ENCODE data around the gene OR6A2.

The OR6A2 gene

DNA sequence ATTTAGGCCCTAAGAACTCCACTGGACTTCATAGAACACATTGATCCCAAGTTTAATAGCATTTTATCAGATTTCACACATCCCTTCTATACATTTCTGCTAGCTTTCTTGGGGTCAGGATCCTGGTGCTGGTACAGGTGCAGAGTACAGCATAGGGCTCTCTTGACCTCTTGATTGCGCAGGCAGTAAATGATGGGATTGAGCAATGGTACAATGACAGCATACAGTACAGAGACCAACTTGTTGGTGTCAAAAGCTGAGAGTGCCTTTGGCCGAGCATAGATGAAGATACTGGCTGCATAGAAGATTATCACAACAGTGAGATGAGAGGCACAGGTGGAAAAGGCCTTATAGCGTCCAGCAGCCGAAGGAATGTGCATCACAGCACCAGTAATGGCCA, 4.8 kb downstream of the OR6A2 start:
- Mint-ChIP-seq H3K27me3 (peaks cover under 1% of the 10 kb centered on the region), H3K9me3 (no peaks in the 10 kb centered on the region), H3K36me3 (ENCODE audit: low read depth) (no peaks in the 10 kb centered on the region)

DNA sequence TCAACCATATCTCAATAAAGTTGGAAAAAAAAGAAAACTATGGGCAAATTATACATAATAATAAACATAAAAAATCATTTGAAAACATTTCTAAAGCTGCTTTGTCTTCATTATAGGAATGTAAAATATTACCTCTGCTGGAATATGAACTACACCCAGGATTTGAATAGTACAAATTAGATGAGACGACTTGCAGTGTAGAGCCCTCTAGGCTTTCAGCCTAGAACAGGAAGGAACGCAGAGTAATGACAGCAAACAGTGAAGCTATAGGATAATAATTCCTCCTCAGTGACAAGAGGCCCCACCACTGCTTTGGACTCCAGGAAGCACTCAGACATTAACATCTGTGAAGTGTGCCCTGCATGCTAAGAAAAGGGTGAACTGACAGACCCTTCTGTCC, 8.9 kb downstream of the OR6A2 start:
- peaks cover 13% of the 10 kb centered on the region for H3K27me3 Mint-ChIP-seq

More for the DNA sequence above, 4.8 kb downstream of the OR6A2 start:
- no peak overlapping the region for H3K27ac Mint-ChIP-seq
- no peak for DNase-seq
- H3K4me1 Mint-ChIP-seq (ENCODE audit: low read depth) = peaks cover 4% of the 10 kb centered on the region
- no peak overlapping the region for H3K4me3 Mint-ChIP-seq

DNA sequence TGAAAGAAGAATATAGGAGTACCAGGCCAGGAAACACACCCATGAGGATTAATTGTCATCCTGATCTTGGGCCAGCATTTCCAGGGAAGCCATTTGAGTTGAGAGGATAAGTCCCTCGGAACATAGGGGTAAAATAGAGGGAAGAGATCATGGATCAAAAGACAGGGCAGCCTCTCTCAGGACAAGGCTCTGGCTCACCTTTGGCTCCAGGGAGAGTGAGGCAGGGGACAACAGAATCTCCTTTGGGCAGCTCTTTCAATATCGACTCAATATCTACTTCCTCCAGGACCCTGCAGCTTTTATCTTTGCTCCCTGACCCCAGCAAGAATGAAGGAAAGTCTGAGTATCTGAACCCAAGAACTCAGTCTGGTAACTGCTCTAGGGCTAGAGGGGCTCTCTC, 16.8 kb downstream of the OR6A2 start, which contains the start of gene OR2AG1:
Gene OR2AG1, plus strand, starts transcription at position 301 of the 400 bp plus-strand sequence. CDS start 2,018 bp downstream, outside the sequence.
- Mint-ChIP-seq H3K4me1 (ENCODE audit: low read depth) (no peaks in the 10 kb centered on the region), H3K36me3 (ENCODE audit: low read depth) (no peaks in the 10 kb centered on the region), H3K27me3 (peaks cover 4% of the 10 kb centered on the region), H3K27ac (no peak within 1 kb of the TSS), H3K4me3 (no peak within 1 kb of the TSS), H3K9me3 (no peaks in the 10 kb centered on the region)
- no peak for DNase-seq

More for the DNA sequence above, 8.9 kb downstream of the OR6A2 start:
- DNase-seq = no peak
- no peaks in the 10 kb centered on the region for H3K36me3 Mint-ChIP-seq (ENCODE audit: low read depth)
- no peaks in the 10 kb centered on the region for H3K4me1 Mint-ChIP-seq (ENCODE audit: low read depth)
- H3K9me3 Mint-ChIP-seq = no peaks in the 10 kb centered on the region
- no peak overlapping the region for H3K4me3 Mint-ChIP-seq
- no peak overlapping the region for H3K27ac Mint-ChIP-seq

DNA sequence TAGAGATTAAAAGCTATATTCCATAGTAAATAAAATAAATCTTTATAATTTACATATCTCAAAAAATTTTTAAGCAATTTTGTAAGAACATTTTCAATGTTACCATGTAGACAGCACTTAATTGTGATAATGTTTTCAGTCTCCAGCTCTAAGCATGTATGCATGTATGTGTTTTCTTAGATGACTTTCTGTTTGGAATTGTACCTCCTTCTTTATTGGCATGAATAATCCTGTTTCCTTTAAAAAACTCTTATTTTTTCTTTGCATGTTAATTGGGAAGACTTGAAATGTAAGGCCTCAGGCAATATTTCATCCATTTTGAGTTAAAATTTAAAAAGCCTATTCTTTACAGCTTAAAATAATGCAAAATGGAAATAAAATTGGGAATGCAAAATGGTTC, 18.7 kb downstream of the OR6A2 start:
- H3K9me3 Mint-ChIP-seq = no peaks in the 10 kb centered on the region
- H3K4me3 Mint-ChIP-seq = no peak overlapping the region
- no peaks in the 10 kb centered on the region for H3K4me1 Mint-ChIP-seq (ENCODE audit: low read depth)
- peaks cover 4% of the 10 kb centered on the region for H3K27me3 Mint-ChIP-seq
- DNase-seq = no peak
- H3K36me3 Mint-ChIP-seq (ENCODE audit: low read depth) = no peaks in the 10 kb centered on the region
- H3K27ac Mint-ChIP-seq = no peak overlapping the region

DNA sequence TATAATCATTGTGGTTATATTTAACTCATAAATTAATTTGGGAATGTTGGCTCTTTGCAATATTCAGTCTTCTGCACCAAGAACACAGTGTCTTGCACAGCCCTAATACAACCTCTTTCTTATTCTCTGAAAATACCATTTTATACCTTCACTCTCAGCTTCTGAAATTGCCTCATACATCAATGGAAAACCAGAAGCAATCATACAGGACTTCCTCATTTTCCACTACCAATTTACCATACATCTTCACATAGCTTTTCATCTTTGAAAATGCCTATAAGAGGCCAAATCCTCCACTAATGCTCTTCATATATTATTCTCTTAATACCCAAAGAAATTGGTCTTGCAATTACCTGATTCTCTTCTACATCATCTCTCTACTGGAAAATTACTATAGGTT, 21.0 kb downstream of the OR6A2 start:
- DNase-seq = no peak
- no peaks in the 10 kb centered on the region for H3K36me3 Mint-ChIP-seq (ENCODE audit: low read depth)
- H3K4me1 Mint-ChIP-seq (ENCODE audit: low read depth) = no peaks in the 10 kb centered on the region
- no peak overlapping the region for H3K27ac Mint-ChIP-seq
- H3K9me3 Mint-ChIP-seq = no peaks in the 10 kb centered on the region
- no peaks in the 10 kb centered on the region for H3K27me3 Mint-ChIP-seq
- H3K4me3 Mint-ChIP-seq = no peak overlapping the region

DNA sequence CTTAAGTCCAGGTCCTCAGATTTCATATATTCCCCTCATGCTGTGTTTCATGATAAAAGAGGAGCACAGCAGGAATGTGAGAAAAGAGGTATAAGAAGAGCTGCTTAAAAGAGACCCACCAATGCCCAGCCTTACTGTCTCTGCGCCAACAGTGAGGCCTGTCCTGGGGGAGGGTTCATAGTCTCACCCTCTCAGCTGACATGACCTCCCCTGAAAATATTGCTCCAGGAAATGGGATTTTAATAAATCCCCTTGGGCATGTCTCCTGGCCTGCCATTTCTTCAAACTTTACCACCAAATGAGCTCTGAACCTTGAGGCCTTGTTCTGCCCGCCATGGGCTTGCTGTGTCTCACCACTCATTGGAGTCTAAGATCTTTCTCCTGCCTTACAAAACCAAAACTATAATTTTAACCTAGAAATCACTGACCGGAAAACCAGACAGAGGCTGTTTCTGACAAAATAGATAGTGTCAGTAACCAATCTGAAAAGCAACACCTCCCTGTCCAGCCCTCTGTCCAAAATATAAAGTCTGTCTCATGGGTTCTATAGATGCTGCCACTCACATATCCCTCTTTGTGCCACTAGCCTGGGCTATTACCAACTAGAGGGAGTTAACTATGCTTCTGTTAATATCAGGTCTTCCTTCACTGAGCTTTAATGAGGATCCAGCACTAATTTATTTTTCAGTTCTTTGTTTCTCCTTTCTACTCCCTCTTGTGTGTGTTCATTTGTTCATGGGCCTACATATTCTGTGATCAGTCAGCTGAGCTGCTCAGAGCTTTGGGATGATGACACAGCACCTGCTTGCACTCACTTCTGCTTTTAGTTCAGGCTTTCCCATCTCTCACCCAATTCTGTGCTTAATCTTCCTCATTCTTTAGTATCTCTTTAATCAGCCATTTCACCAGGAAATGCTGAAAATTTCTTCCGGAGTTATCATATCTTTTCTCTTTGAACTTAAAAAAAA, 27.3 kb downstream of the OR6A2 start, which contains the start of gene OR2AG2:
Gene OR2AG2, minus strand, starts transcription at position 51 of the 968 bp plus-strand sequence. CDS start 3,019 bp downstream, outside the sequence.
- Mint-ChIP-seq H3K4me1 (ENCODE audit: low read depth) (no peaks in the 10 kb centered on the region), H3K36me3 (ENCODE audit: low read depth) (no peaks in the 10 kb centered on the region)
- DNase-seq = no peak

DNA sequence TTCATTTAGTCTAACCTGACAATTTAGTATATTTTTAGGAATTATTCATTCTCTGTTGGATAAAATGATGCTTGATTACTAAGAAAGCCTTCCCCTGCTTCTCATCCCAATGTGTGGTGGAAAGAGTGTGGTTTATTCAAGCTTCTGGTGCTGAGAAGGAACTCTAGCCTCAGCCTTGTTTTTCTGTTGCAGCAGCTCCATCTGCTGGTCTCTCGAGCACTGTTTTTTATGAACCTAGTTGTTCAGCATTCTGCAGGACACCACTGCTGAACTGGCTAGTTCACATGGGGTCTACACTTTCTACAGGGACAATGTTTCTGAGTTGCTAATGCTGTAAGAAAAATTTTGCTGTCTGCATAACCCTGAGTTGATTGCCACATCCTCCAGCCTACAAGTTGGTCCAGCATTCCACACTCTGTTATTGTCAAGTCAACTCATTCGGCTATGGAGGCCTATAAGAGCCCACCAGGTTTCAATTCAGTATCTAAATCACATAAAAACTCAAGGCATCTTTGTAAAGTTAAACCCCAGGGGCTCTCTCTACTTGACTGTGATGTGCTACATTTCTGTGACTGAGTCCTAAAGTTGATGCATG, 42.0 kb downstream of the OR6A2 start:
- Mint-ChIP-seq H3K4me1 (ENCODE audit: low read depth) (peaks cover 8% of the 10 kb centered on the region), H3K36me3 (ENCODE audit: low read depth) (no peaks in the 10 kb centered on the region), H3K4me3 (no peak overlapping the region), H3K9me3 (no peaks in the 10 kb centered on the region), H3K27me3 (peaks cover 9% of the 10 kb centered on the region), H3K27ac (no peak overlapping the region)
- DNase-seq = peak; percentile 53

More for the DNA sequence above, 27.3 kb downstream of the OR6A2 start, which contains the start of gene OR2AG2:
- H3K4me3 Mint-ChIP-seq = no peak within 1 kb of the TSS
- no peak within 1 kb of the TSS for H3K27ac Mint-ChIP-seq
- no peaks in the 10 kb centered on the region for H3K27me3 Mint-ChIP-seq
- no peaks in the 10 kb centered on the region for H3K9me3 Mint-ChIP-seq

DNA sequence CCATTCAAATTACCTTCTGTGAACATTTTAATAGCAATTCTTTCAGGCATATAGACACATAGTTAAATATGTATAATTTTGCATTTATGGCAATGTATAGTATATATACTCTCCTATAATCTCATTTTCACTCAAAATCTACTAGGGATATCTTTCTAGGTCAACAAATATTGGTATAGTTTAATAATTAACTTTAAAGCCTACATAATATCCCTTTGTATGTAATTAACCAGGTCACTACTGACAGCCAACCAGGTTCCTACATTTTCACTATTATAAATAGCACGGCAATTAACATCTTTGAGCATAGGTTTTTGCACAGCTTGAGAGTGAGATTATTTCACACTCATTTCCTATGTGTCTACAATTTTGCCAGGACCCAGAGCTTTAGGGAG, 43.5 kb downstream of the OR6A2 start:
- Mint-ChIP-seq H3K27ac (no peak overlapping the region), H3K27me3 (peaks cover 5% of the 10 kb centered on the region), H3K4me3 (no peak overlapping the region), H3K4me1 (ENCODE audit: low read depth) (peaks cover 8% of the 10 kb centered on the region), H3K36me3 (ENCODE audit: low read depth) (no peaks in the 10 kb centered on the region), H3K9me3 (no peaks in the 10 kb centered on the region)
- no peak for DNase-seq

DNA sequence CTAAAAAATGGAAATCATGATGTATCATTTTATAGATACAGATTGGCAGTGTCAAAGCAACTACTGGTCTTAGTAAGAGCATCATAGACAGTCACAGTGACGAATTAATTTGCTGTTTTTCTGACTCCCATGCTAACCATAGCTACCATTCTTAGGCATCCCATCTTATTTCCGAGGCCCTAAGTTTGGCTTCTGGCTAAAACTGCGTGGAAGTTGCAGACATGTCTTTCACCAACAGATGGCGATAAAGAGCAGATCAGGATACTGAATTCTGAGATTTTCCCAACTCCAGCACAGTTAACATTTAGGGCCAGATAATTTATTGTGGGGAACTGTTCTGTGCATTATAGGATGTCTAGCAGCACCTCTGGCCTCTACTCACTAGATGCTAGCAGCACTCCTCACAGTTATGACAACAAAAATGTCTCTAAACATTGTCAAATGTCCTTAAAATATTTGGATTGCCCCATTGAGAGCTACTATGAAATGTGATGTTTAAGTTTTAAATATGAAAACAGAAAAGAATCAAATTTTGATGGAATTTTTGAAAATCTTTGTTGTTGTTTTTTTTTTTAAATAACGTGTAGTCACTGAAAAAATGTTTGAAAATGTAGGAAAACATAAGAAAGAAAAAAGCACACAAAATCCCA, 44.1 kb downstream of the OR6A2 start:
- no peak for DNase-seq
- peaks cover 2% of the 10 kb centered on the region for H3K27me3 Mint-ChIP-seq
- no peaks in the 10 kb centered on the region for H3K9me3 Mint-ChIP-seq
- no peaks in the 10 kb centered on the region for H3K36me3 Mint-ChIP-seq (ENCODE audit: low read depth)
- no peak overlapping the region for H3K4me3 Mint-ChIP-seq
- H3K27ac Mint-ChIP-seq = no peak overlapping the region
- H3K4me1 Mint-ChIP-seq (ENCODE audit: low read depth) = peaks cover 11% of the 10 kb centered on the region

DNA sequence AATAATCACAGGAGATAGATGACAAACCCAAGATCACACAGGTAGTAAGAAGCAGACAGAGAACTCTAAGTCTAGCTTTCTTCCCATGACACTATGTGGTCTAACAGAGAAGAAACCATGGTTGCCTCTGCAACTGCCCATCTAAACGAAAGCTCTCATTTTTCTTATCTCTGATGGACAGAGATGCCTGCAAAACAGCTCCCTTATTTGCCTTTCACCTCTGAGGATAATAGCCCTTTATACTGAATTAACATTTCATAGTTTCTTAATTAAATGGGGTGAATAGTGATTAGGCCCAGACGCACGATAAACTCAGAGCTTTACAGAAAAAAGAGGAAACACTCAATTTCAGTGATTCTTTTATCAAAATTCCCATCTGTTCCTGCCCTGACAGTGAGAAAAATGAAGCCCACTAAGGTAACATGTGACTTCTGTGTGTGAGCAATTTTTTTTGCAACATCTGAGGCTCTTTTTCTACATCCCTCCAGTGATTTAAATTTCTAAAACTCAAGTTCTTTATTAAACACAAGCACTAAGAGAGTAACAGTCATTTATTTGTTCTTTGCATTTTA, 52.3 kb downstream of the OR6A2 start:
- Mint-ChIP-seq H3K4me1 (ENCODE audit: low read depth) (peaks cover 26% of the 10 kb centered on the region), H3K27ac (no peak overlapping the region), H3K9me3 (no peaks in the 10 kb centered on the region), H3K36me3 (ENCODE audit: low read depth) (no peaks in the 10 kb centered on the region), H3K27me3 (no peaks in the 10 kb centered on the region), H3K4me3 (no peak overlapping the region)
- DNase-seq = no peak

DNA sequence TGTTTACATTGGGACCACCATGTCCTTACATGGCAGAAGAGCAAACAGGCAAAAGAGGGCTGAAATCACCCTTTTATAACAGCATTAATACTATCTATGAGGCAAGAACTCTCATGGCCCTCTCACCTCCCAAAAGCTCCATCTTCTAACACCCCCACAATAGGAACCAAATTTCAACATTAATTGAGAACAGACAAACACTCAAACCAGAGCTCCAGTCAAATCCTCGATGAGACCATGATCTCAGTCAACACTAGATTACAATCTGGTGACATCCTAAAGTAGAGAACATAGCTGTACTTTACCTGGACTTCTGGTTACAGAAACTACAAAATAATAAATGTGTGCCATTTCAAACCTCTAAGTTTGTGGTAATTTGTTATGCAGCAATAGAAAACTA, 52.9 kb downstream of the OR6A2 start:
- no peak overlapping the region for H3K27ac Mint-ChIP-seq
- H3K4me3 Mint-ChIP-seq = no peak overlapping the region
- H3K36me3 Mint-ChIP-seq (ENCODE audit: low read depth) = no peaks in the 10 kb centered on the region
- H3K27me3 Mint-ChIP-seq = no peaks in the 10 kb centered on the region
- H3K4me1 Mint-ChIP-seq (ENCODE audit: low read depth) = peaks cover 32% of the 10 kb centered on the region
- H3K9me3 Mint-ChIP-seq = no peaks in the 10 kb centered on the region
- DNase-seq = no peak

DNA sequence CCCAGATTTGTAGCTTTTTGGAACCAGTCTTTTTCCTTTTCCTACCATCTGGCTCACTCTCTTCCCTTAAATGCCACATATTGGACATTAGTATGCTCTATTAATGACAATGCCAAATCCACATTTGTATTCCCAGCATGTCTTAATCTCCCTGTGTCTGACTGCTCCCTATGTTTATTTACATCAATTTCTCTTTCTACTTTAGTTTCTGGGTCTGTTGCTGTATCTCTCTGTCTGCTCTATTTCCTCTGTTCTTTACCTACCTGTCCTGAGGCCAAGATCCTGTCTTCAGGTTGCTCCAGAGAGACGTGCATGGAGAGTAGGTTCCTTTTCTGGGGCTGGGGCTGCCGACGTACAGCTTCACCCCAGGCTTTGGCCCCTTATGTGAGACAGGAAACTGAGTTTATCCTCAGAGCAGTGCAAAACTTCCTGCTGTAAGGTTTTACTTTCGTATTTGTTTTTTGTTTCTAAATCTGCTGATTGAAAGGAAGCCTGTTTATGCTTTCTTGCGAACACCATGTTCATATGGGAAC, 53.3 kb downstream of the OR6A2 start:
- no peaks in the 10 kb centered on the region for H3K36me3 Mint-ChIP-seq (ENCODE audit: low read depth)
- DNase-seq = peak; percentile 61

DNA sequence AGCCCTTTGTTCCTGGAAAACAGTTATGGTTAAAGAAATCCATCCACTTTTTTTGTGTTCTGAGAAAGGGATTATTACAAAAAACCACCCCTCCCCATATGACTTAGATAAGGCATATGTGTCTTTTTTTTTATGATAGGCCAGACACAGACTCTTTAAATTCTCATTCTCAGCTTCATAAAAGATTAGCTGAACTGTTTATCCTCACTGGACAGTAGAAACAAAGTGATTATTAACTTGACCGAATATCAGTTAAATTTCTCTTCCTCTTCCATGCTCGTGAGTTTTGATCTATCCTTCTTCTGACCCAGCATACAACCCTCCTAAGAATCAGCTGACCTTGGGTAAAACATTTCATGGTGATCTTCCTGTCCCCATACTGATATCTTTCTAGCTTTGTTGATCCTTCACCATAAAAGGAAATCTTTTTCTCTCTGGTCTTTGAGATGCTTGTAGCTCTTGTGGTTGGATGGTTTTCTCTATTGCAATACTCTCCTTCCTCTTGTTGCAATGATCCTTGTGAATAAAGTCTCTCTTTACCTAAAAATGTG, 53.9 kb downstream of the OR6A2 start:
- peaks cover 3% of the 10 kb centered on the region for H3K36me3 Mint-ChIP-seq (ENCODE audit: low read depth)
- H3K27me3 Mint-ChIP-seq = no peaks in the 10 kb centered on the region
- peaks cover 34% of the 10 kb centered on the region for H3K4me1 Mint-ChIP-seq (ENCODE audit: low read depth)
- DNase-seq = no peak
- no peaks in the 10 kb centered on the region for H3K9me3 Mint-ChIP-seq
- no peak overlapping the region for H3K27ac Mint-ChIP-seq
- no peak overlapping the region for H3K4me3 Mint-ChIP-seq

More for the DNA sequence above, 53.3 kb downstream of the OR6A2 start:
- Mint-ChIP-seq H3K27ac (no peak overlapping the region), H3K27me3 (no peaks in the 10 kb centered on the region), H3K4me3 (no peak overlapping the region), H3K4me1 (ENCODE audit: low read depth) (peaks cover 33% of the 10 kb centered on the region), H3K9me3 (no peaks in the 10 kb centered on the region)

DNA sequence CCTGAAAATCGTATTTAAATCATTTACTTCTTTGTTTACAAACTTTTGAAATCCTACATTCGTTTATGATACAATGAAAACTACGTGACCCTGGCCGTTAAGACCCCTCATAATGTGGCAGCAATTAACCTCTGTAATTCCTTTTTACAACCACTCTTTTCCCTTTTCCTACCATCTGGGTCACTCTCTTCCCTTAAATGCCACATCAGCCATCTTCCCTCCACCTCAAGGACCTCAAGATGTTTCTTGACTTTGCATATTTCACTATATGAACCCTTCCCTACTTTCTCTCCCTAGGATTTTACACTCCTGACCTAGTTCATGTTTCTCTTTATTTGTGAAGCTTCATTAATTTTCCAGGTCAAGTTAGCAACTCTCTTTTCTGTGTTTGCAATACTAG, 54.5 kb downstream of the OR6A2 start:
- Mint-ChIP-seq H3K27ac (no peak overlapping the region), H3K9me3 (no peaks in the 10 kb centered on the region), H3K4me3 (no peak overlapping the region), H3K36me3 (ENCODE audit: low read depth) (peaks cover 6% of the 10 kb centered on the region), H3K4me1 (ENCODE audit: low read depth) (peaks cover 37% of the 10 kb centered on the region), H3K27me3 (no peaks in the 10 kb centered on the region)
- DNase-seq = no peak
